HepG2 (cell line): ENCODE results near the gene DNAJC5. TPM values are rescaled to one million over a fixed set of nuclear protein-coding genes. Genes with fewer than 3 reads are reported as not detected.

Experiments
- EHMT2 ChIP-seq: fragments of 200-600 bp; sonication (generic); IDR thresholded peaks from 2 replicates; pipeline ENCODE4 v1.7.0; 2017; ENCODE audit warnings: antibody characterized with exemption, low read depth, low read length, borderline replicate concordance
- GPN1 ChIP-seq: sonication (generic); formaldehyde crosslinking; IDR thresholded peaks from 2 replicates; pipeline ENCODE4 v1.5.1; 2020; ENCODE audit warnings: missing genetic modification reagents, borderline replicate concordance
- HMG20A ChIP-seq: IDR thresholded peaks from 2 replicates; pipeline ENCODE4 v1.6.1; 2016; ENCODE audit warnings: borderline replicate concordance
- IKZF1 ChIP-seq: fragments of 450-650 bp; IDR thresholded peaks from 2 replicates; pipeline ENCODE4 v1.7.1; 2016
- KAT8 ChIP-seq: IDR thresholded peaks from 2 replicates; pipeline ENCODE4 v1.6.1; 2016; ENCODE audit warnings: missing genetic modification reagents, missing compliant biosample characterization
- KMT2B ChIP-seq: IDR thresholded peaks from 2 replicates; pipeline ENCODE4 v1.6.1; 2016; ENCODE audit warnings: missing genetic modification reagents, missing compliant biosample characterization
- MATR3 ChIP-seq: sonication (generic); formaldehyde crosslinking; IDR thresholded peaks from 2 replicates; pipeline ENCODE4 v1.4.0; 2020; ENCODE audit warnings: missing genetic modification reagents
- NAIF1 ChIP-seq: sonication (generic); formaldehyde crosslinking; IDR thresholded peaks from 2 replicates; pipeline ENCODE4 v1.5.0; 2020; ENCODE audit warnings: mild to moderate bottlenecking, missing genetic modification reagents, borderline replicate concordance
- RCOR2 ChIP-seq: IDR thresholded peaks from 2 replicates; pipeline ENCODE4 v1.6.1; 2016; ENCODE audit warnings: missing biosample characterization, missing genetic modification reagents
- THYN1 ChIP-seq: sonication (generic); formaldehyde crosslinking; IDR thresholded peaks from 2 replicates; pipeline ENCODE4 v1.8.1; 2023; ENCODE audit warnings: low read depth, mild to moderate bottlenecking, moderate library complexity, missing genetic modification reagents, borderline replicate concordance
- ZNF101 ChIP-seq: sonication (generic); formaldehyde crosslinking; IDR thresholded peaks from 2 replicates; pipeline ENCODE4 v1.4.0; 2020; ENCODE audit warnings: mild to moderate bottlenecking, low read depth, missing genetic modification reagents, borderline replicate concordance
- ZNF138 ChIP-seq: sonication (generic); formaldehyde crosslinking; IDR thresholded peaks from 2 replicates; pipeline ENCODE4 v1.5.0; 2020; ENCODE audit warnings: mild to moderate bottlenecking, low read depth, missing genetic modification reagents
- ZNF234 ChIP-seq: sonication (generic); formaldehyde crosslinking; conservative IDR thresholded peaks from 2 replicates; pipeline ENCODE4 v1.5.1; 2020; ENCODE audit warnings: mild to moderate bottlenecking, missing genetic modification reagents
- ZNF354B ChIP-seq: sonication (generic); formaldehyde crosslinking; IDR thresholded peaks from 2 replicates; pipeline ENCODE4 v1.8.0; 2022; ENCODE audit warnings: mild to moderate bottlenecking, missing genetic modification reagents
- ZNF430 ChIP-seq: sonication (generic); formaldehyde crosslinking; IDR thresholded peaks from 2 replicates; pipeline ENCODE4 v1.9.0; 2021; ENCODE audit warnings: mild to moderate bottlenecking, missing genetic modification reagents
- ZNF468 ChIP-seq: sonication (generic); formaldehyde crosslinking; IDR thresholded peaks from 2 replicates; pipeline ENCODE4 v1.8.0; 2022; ENCODE audit warnings: mild to moderate bottlenecking, moderate library complexity, missing genetic modification reagents
- ZNF598 ChIP-seq: sonication (generic); formaldehyde crosslinking; IDR thresholded peaks from 2 replicates; pipeline ENCODE4 v1.5.1; 2020; ENCODE audit warnings: mild to moderate bottlenecking, missing genetic modification reagents, borderline replicate concordance
- ZNF616 ChIP-seq: sonication (generic); formaldehyde crosslinking; IDR thresholded peaks from 2 replicates; pipeline ENCODE4 v1.5.0; 2020; ENCODE audit warnings: low read depth, mild to moderate bottlenecking, missing genetic modification reagents
- ZNF777 ChIP-seq: sonication (generic); formaldehyde crosslinking; IDR thresholded peaks from 2 replicates; pipeline ENCODE4 v1.4.0; 2020; ENCODE audit warnings: missing genetic modification reagents
- polyA plus RNA-seq, 8 experiments: library from polyadenylated mRNA; depleted of rRNA in 3 of 8; stranded (reverse) in 7 of 8; unstranded in 1 of 8; fragments of >200 nt; fragmentation: Illumina TruSeq in 4 of 8; extraction: Trizol in 4 of 8; gene quantifications; 2 replicates each; pipeline versions ENCODE4 v1.2.1 to v1.2.3, GENCODE V29; 2011 to 2016; ENCODE audit warnings: low read depth in 4 of 8, missing spikeins in 1 of 8, mixed read lengths in 1 of 8; ENCODE audit not compliant: insufficient read depth in 1 of 8
- total RNA-seq, 5 experiments: library from RNA; depleted of rRNA; stranded (reverse); fragments of >200 nt; fragmentation: Illumina TruSeq; extraction: Trizol; gene quantifications; 2 replicates each; pipeline ENCODE4 v1.2.3, GENCODE V29; 2016; ENCODE audit warnings: low read depth in 1 of 5
- TF ChIP-seq, protein P1 (sequence below): sonication (generic); formaldehyde crosslinking; IDR thresholded peaks from 2 replicates; pipeline ENCODE4 v1.4.0; 2020; ENCODE audit warnings: missing genetic modification reagents, mild to moderate bottlenecking, borderline replicate concordance
- TF ChIP-seq, protein P2 (sequence below): sonication (generic); formaldehyde crosslinking; IDR thresholded peaks from 2 replicates; pipeline ENCODE4 v1.8.1; 2023; ENCODE audit warnings: mild to moderate bottlenecking, moderate library complexity, missing genetic modification reagents
- TF ChIP-seq, protein P3 (sequence below): sonication (generic); formaldehyde crosslinking; IDR thresholded peaks from 2 replicates; pipeline ENCODE4 v1.4.0; 2020; ENCODE audit warnings: missing genetic modification reagents
- TF ChIP-seq, protein P4 (sequence below): sonication (generic); formaldehyde crosslinking; IDR thresholded peaks from 2 replicates; pipeline ENCODE4 v1.4.0; 2020; ENCODE audit warnings: missing genetic modification reagents

Gene DNAJC5
- total and polyA plus RNA-seq, 2 of the 13 experiments (the other 11 are each of a cell fraction or from before 2014, with no cell fraction given): 42.8 to 64.5 TPM

DNA sequence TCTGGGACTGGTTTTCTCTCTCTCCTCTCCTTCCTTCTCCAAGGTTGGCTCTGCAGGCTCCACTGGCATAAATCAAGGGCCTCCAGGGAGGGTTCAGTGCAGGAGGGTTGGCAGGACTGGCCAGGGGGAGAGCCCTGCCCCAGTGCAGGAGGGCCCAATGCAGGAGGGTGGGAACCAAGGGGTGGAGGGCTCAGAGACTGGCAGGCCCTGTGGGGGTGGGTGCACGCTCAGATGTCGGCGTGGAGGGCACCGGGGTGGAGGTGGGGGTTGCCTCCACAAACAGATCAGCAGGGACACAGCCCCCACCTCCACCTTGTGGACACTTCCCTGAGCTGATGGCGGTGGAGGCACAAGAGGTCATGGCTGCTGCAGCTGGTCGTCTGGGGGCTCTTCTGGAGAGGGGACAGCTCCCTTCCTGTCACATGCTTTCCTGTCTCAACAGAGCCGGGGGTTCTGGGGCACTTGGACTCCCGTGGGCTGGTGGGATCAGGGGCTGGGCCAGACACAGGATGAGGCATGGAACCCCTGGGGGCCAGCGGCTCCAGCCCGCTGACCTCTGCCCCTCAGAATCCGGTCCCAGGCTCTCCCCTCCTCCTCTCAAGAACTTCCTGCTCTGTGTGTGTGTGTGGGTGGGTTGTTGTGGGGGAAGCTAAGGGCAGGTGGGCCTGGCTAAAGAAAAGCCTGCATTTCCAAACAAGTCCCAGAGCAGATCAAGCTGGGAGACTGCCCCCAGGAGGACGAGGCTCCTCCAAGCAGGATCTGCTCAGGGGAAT lies 36.3 kb upstream of the DNAJC5 start (continued):
- TF ChIP-seq, protein P1, sequence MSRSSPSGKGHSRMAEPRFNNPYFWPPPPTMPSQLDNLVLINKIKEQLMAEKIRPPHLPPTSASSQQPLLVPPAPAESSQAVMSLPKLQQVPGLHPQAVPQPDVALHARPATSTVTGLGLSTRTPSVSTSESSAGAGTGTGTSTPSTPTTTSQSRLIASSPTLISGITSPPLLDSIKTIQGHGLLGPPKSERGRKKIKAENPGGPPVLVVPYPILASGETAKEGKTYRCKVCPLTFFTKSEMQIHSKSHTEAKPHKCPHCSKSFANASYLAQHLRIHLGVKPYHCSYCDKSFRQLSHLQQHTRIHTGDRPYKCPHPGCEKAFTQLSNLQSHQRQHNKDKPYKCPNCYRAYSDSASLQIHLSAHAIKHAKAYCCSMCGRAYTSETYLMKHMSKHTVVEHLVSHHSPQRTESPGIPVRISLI (CRISPR knock-in tag): no peak
- no peak; the same call in 1 of the 2 replicates for TF ChIP-seq RCOR2 (CRISPR knock-in tag)
- TF ChIP-seq ZNF616 (CRISPR knock-in tag): 0 out of 2 replicates have a peak, but pooled peaks have one; percentile 32
- TF ChIP-seq, protein P2, sequence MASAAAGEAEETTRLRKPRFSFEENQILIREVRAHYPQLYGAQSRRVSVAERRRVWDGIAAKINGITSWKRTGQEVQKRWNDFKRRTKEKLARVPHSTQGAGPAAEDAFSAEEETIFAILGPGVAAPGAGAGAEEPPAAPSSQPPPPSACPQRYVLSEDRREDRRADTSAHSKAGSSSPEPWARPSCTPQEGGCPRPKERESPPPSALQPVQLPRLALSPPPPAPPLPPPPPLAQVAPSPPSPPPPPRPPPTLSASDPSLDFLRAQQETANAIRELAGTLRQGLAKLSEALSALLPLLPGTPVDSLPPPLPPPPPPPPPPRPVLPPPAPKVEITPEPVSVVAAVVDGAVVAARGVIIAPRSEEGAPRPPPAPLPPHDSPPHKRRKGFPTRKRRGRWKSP (CRISPR knock-in tag): no peak
- peak; percentile 93 for TF ChIP-seq ZNF430
- peak; percentile 83; the same call in 1 of the 2 replicates for TF ChIP-seq ZNF138 (CRISPR knock-in tag)
- TF ChIP-seq ZNF354B: no peak; the same call in 1 of the 2 replicates
- TF ChIP-seq ZNF468 (CRISPR knock-in tag): no peak
- TF ChIP-seq THYN1: peak; percentile 46; the same call in 1 of the 2 replicates
- TF ChIP-seq, protein P3, sequence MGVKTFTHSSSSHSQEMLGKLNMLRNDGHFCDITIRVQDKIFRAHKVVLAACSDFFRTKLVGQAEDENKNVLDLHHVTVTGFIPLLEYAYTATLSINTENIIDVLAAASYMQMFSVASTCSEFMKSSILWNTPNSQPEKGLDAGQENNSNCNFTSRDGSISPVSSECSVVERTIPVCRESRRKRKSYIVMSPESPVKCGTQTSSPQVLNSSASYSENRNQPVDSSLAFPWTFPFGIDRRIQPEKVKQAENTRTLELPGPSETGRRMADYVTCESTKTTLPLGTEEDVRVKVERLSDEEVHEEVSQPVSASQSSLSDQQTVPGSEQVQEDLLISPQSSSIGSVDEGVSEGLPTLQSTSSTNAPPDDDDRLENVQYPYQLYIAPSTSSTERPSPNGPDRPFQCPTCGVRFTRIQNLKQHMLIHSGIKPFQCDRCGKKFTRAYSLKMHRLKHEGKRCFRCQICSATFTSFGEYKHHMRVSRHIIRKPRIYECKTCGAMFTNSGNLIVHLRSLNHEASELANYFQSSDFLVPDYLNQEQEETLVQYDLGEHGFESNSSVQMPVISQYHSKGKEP (CRISPR knock-in tag): no peak
- TF ChIP-seq GPN1: no peak; the same call in 1 of the 2 replicates
- no peak for TF ChIP-seq MATR3 (CRISPR knock-in tag)
- TF ChIP-seq KMT2B: no peak; the same call in none of the 2 replicates
- peak; percentile 75 for TF ChIP-seq KAT8 (CRISPR knock-in tag)
- TF ChIP-seq, protein P4, sequence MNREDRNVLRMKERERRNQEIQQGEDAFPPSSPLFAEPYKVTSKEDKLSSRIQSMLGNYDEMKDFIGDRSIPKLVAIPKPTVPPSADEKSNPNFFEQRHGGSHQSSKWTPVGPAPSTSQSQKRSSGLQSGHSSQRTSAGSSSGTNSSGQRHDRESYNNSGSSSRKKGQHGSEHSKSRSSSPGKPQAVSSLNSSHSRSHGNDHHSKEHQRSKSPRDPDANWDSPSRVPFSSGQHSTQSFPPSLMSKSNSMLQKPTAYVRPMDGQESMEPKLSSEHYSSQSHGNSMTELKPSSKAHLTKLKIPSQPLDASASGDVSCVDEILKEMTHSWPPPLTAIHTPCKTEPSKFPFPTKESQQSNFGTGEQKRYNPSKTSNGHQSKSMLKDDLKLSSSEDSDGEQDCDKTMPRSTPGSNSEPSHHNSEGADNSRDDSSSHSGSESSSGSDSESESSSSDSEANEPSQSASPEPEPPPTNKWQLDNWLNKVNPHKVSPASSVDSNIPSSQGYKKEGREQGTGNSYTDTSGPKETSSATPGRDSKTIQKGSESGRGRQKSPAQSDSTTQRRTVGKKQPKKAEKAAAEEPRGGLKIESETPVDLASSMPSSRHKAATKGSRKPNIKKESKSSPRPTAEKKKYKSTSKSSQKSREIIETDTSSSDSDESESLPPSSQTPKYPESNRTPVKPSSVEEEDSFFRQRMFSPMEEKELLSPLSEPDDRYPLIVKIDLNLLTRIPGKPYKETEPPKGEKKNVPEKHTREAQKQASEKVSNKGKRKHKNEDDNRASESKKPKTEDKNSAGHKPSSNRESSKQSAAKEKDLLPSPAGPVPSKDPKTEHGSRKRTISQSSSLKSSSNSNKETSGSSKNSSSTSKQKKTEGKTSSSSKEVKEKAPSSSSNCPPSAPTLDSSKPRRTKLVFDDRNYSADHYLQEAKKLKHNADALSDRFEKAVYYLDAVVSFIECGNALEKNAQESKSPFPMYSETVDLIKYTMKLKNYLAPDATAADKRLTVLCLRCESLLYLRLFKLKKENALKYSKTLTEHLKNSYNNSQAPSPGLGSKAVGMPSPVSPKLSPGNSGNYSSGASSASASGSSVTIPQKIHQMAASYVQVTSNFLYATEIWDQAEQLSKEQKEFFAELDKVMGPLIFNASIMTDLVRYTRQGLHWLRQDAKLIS (CRISPR knock-in tag): no peak
- TF ChIP-seq IKZF1: no peak
- TF ChIP-seq ZNF598: 0 out of 2 replicates have a peak, but pooled peaks have one; percentile 14
- TF ChIP-seq ZNF777 (CRISPR knock-in tag): 0 out of 2 replicates have a peak, but pooled peaks have one; percentile 12
- TF ChIP-seq HMG20A (CRISPR knock-in tag): no peak
- no peak for TF ChIP-seq ZNF234
- TF ChIP-seq NAIF1: peak; percentile 70
- TF ChIP-seq ZNF101: no peak
- no peak for TF ChIP-seq EHMT2
